Measurements from ENCODE around the gene NUP153.

Gene NUP153

GRCh38 chr6:17656092-17656491, 50.6 kb downstream of the NUP153 start:
- no peak for DNase-seq

GRCh38 chr6:17653198-17653882, 53.4 kb downstream of the NUP153 start:
- no peak for DNase-seq

- DNase-seq: no peak
These were observed 55.9 kb downstream of the NUP153 start for GRCh38 chr6:17650656-17651309.

GRCh38 chr6:17648745-17649144, 58.0 kb downstream of the NUP153 start:
- DNase-seq: no peak

- no peak for DNase-seq
These were observed 66.2 kb downstream of the NUP153 start for GRCh38 chr6:17640477-17640917.

GRCh38 chr6:17638212-17638715, 68.5 kb downstream of the NUP153 start:
- DNase-seq: no peak

GRCh38 chr6:17635568-17635967, 71.2 kb downstream of the NUP153 start:
- no peak for DNase-seq

- DNase-seq: no peak
These were observed 73.1 kb downstream of the NUP153 start for GRCh38 chr6:17633465-17634188.

- no peak for DNase-seq
These were observed 73.8 kb downstream of the NUP153 start for GRCh38 chr6:17632934-17633333.

GRCh38 chr6:17630511-17631073, 76.1 kb downstream of the NUP153 start:
- DNase-seq: no peak

GRCh38 chr6:17629824-17630510, 76.8 kb downstream of the NUP153 start:
- DNase-seq: no peak

- no peak for DNase-seq
These were observed 77.9 kb downstream of the NUP153 start for GRCh38 chr6:17628873-17629272.

- no peak for DNase-seq
These were observed 82.3 kb downstream of the NUP153 start for GRCh38 chr6:17624396-17624795.

GRCh38 chr6:17622144-17622543, 84.6 kb downstream of the NUP153 start:
- DNase-seq: peak; percentile 35

- no peak for DNase-seq
These were observed 85.7 kb downstream of the NUP153 start for GRCh38 chr6:17621003-17621402.

- DNase-seq: no peak
These were observed 90.9 kb downstream of the NUP153 start for GRCh38 chr6:17615794-17616193.

- no peak for DNase-seq
These were observed 94.7 kb downstream of the NUP153 start for GRCh38 chr6:17612048-17612447.

- no peak for DNase-seq
These were observed 95.9 kb downstream of the NUP153 start for GRCh38 chr6:17610835-17611234.

GRCh38 chr6:17606606-17607005, 100.1 kb downstream of the NUP153 start:
- DNase-seq: no peak

- DNase-seq: no peak
These were observed 103.8 kb downstream of the NUP153 start for GRCh38 chr6:17602888-17603287.

GRCh38 chr6:17601386-17601703, 105.4 kb downstream of the NUP153 start:
- DNase-seq: no peak

GRCh38 chr6:17600527-17601385, 106.0 kb downstream of the NUP153 start:
- DNase-seq: peak; percentile 45

Measured in NCI-H2171 treated with DMSO at 0.1 percent for 48 hours (cell line).